CD4-positive, alpha-beta T cell (primary cell): Measurements from ENCODE around the gene NCKAP5. TPM values are rescaled to one million over a fixed set of nuclear protein-coding genes. Genes with fewer than 3 reads are reported as not detected.

Source experiments
- ATAC-seq: fragments of 200-7000 bp; cut with Tn5 transposase; one replicate; pipeline ENCODE4 v1.10.0; 2022; ENCODE audit warnings: mild to moderate bottlenecking; ENCODE audit not compliant: poor library complexity
- CTCF ChIA-PET: fragments of 350-600 bp; sonication (Branson Sonifier 250); formaldehyde crosslinking; loops from one replicate; lab custom pipeline; 2021; ENCODE audit warnings: antibody characterized with exemption, inconsistent platforms; lab: Charles Lee
- POLR2A ChIA-PET: fragments of 350-600 bp; sonication (Branson Sonifier 250); formaldehyde crosslinking; loops from one replicate; lab custom pipeline; 2021; ENCODE audit warnings: antibody characterized with exemption, inconsistent platforms; lab: Charles Lee
- DNase-seq, 14 experiments: peaks; one replicate each; pipeline ENCODE4 v3.0.0-alpha.2; 2013 to 2020; ENCODE audit warnings: mixed read lengths in 2 of 14
- H3K27ac ChIP-seq, 2 donors: one replicate each; pipeline versions ENCODE4 v1.5.1 to v1.7.0; 2013; ENCODE audit warnings: low read length in 2 of 2, low read depth in 1 of 2, mild to moderate bottlenecking in 1 of 2
- H3K27me3 ChIP-seq, 2 experiments: 1 replicate in 1 of 2; 2 replicates in 1 of 2; pipeline versions ENCODE4 v1.6.1 to v1.7.0; 2013; ENCODE audit warnings: low read length in 2 of 2, control low read depth in 1 of 2, mild to moderate bottlenecking in 1 of 2, moderate library complexity in 1 of 2; ENCODE audit not compliant: insufficient read depth in 2 of 2, control insufficient read depth in 1 of 2
- H3K36me3 ChIP-seq: one replicate; pipeline ENCODE4 v1.6.1; 2013; ENCODE audit warnings: low read length, control low read depth; ENCODE audit not compliant: insufficient read depth
- H3K4me1 ChIP-seq: one replicate; pipeline ENCODE4 v1.6.1; 2013; ENCODE audit warnings: low read length, control low read depth; ENCODE audit not compliant: insufficient read depth
- H3K4me3 ChIP-seq: one replicate; pipeline ENCODE4 v1.5.1; 2013; ENCODE audit warnings: mild to moderate bottlenecking, low read length, moderate library complexity
- H3K9me3 ChIP-seq, 2 experiments: 1 replicate in 1 of 2; 2 replicates in 1 of 2; pipeline versions ENCODE4 v1.6.1 to v1.7.0; 2013; ENCODE audit warnings: low read length in 2 of 2, mild to moderate bottlenecking in 2 of 2, control low read depth in 1 of 2, moderate library complexity in 1 of 2; ENCODE audit not compliant: control insufficient read depth in 1 of 2, insufficient read depth in 1 of 2
- H3K27ac Mint-ChIP-seq: one replicate; pipeline ENCODE4 v1.8.0; 2020; ENCODE audit warnings: mixed read lengths
- H3K27me3 Mint-ChIP-seq: one replicate; pipeline ENCODE4 v1.8.0; 2021; ENCODE audit warnings: mixed read lengths
- H3K36me3 Mint-ChIP-seq: one replicate; pipeline ENCODE4 v1.8.0; 2021; ENCODE audit warnings: low read depth, mixed read lengths
- H3K4me1 Mint-ChIP-seq: one replicate; pipeline ENCODE4 v1.8.0; 2021; ENCODE audit warnings: low read depth, mixed read lengths
- H3K4me3 Mint-ChIP-seq: one replicate; pipeline ENCODE4 v1.8.0; 2020; ENCODE audit warnings: mild to moderate bottlenecking, mixed read lengths
- H3K9me3 Mint-ChIP-seq: one replicate; pipeline ENCODE4 v1.8.0; 2020; ENCODE audit warnings: mixed read lengths
- CTCF ChIP-seq: fragments of 200-600 bp; IDR thresholded peaks from one replicate; pipeline ENCODE4 v1.8.0; 2022; ENCODE audit warnings: antibody characterized with exemption, mild to moderate bottlenecking
- intact Hi-C, 2 experiments: fragments of 100-400 bp; cut with DNase I in 1 of 2; cut with micrococcal nuclease in 1 of 2; formaldehyde crosslinking; loops; one replicate each; pipeline versions ENCODE4 v1.15.1 to v1.9.0; 2023 to 2025; cut with DNase I, micrococcal nuclease
- total RNA-seq, 174 experiments: library from RNA in 2 of 174; stranded (reverse) in 2 of 174; gene quantifications; one replicate each; pipeline ENCODE4 v1.2.3 and lab custom pipeline; 2021 to 2026

The NCKAP5 gene
- total RNA-seq, 2 experiments from 2014 or later, result not detected

DNA sequence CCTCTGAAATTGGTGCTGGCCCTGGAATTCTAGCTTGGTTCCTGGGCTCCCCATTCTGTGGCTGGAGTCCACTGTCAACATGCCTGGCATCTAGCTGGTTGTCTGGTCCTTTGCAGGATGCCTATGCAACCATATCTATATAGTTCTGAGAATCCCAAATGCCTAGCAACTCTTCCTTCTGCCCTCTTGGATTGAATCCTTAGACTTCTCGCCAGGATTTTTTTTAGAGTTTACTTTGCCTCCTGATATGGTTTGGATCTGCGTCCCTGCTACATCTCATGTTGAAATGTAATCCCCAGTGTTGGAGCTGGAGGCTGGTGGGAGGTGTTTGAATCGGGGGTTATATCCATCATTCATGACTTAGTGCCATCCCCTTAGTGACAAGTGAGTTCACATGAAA, 833.3 kb downstream of the NCKAP5 start:
- H3K36me3 Mint-ChIP-seq, result no peaks in the 10 kb centered on the region
- Histone ChIP-seq H3K27ac (no peak overlapping the region), H3K9me3 (peaks cover 0 to 9% of the 10 kb centered on the region in 2 experiments), H3K4me1 (no peaks in the 10 kb centered on the region), H3K36me3 (no peaks in the 10 kb centered on the region), H3K4me3 (no peak overlapping the region), H3K27me3 (no peaks in the 10 kb centered on the region)
- intact Hi-C loops, result no loop called here
- ATAC-seq, result no peak
- no peak overlapping the region for H3K27ac Mint-ChIP-seq
- H3K4me3 Mint-ChIP-seq, result no peak overlapping the region
- ChIA-PET CTCF (no interaction called here), POLR2A (no interaction called here)
- no peaks in the 10 kb centered on the region for H3K27me3 Mint-ChIP-seq
- no peaks in the 10 kb centered on the region for H3K4me1 Mint-ChIP-seq
- no peaks in the 10 kb centered on the region for H3K9me3 Mint-ChIP-seq
- no peak for DNase-seq
- no peak for TF ChIP-seq CTCF

DNA sequence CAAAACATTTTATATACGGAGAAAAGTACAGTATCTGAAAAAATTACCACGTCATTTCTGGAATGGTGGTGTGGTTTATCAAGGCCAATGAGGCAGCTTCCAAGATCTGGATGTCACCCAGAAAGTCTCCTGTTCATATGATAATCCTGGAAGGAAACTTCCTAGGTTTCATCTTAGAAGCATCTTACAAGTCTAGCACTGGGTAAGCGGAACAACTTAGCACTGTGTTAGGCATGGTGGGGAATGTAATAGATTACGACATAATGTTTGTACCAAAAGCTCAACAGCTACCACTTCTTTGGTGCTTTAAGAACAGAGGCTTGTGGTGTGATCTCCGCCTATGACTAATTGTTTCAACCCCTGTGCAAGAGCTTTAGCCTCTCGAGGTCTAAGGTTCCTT, 835.2 kb downstream of the NCKAP5 start:
- no peak overlapping the region for H3K27ac Mint-ChIP-seq
- Histone ChIP-seq H3K4me1 (no peaks in the 10 kb centered on the region), H3K27ac (no peak overlapping the region), H3K9me3 (peaks cover 0 to 9% of the 10 kb centered on the region in 2 experiments), H3K27me3 (no peaks in the 10 kb centered on the region), H3K4me3 (no peak overlapping the region), H3K36me3 (no peaks in the 10 kb centered on the region)
- POLR2A ChIA-PET, result no interaction called here
- no peaks in the 10 kb centered on the region for H3K36me3 Mint-ChIP-seq
- H3K4me1 Mint-ChIP-seq, result no peaks in the 10 kb centered on the region
- CTCF ChIA-PET, result no interaction called here
- no peak overlapping the region for H3K4me3 Mint-ChIP-seq
- no peak for ATAC-seq
- DNase-seq, result no peak
- H3K9me3 Mint-ChIP-seq, result no peaks in the 10 kb centered on the region
- no peak for TF ChIP-seq CTCF
- H3K27me3 Mint-ChIP-seq, result no peaks in the 10 kb centered on the region
- intact Hi-C loops, result no loop called here

DNA sequence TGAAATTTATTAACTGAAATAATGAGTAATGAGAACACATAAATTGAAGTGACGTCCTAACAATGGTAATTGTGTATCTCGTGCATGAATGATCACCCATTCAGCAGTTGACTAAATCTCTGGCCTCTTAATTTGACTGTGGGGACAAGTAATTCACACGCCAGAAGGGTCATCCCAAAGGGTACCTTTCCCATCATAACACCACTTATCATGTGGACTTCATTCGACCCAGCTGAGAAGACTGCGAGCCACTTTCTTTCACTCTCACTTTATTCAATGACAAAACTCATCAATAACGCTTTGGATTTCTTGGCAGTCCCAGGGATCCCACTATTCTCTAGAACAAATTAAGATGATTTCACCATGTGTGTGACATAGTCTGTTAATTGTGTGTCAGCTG, 835.6 kb downstream of the NCKAP5 start:
- CTCF ChIA-PET, result no interaction called here
- Mint-ChIP-seq H3K36me3 (no peaks in the 10 kb centered on the region), H3K4me3 (no peak overlapping the region), H3K9me3 (no peaks in the 10 kb centered on the region), H3K4me1 (no peaks in the 10 kb centered on the region), H3K27me3 (no peaks in the 10 kb centered on the region), H3K27ac (no peak overlapping the region)
- ATAC-seq (no peak), DNase-seq (no peak)
- Histone ChIP-seq H3K36me3 (no peaks in the 10 kb centered on the region), H3K27ac (no peak overlapping the region), H3K4me3 (no peak overlapping the region), H3K27me3 (no peaks in the 10 kb centered on the region), H3K4me1 (no peaks in the 10 kb centered on the region), H3K9me3 (peaks cover 0 to 9% of the 10 kb centered on the region in 2 experiments)
- TF ChIP-seq CTCF, result no peak
- intact Hi-C loops, result no loop called here
- POLR2A ChIA-PET, result no interaction called here
